Large intestine (tissue), 3 donors: Measurements from ENCODE around the gene PLAAT5. TPM values are rescaled to one million over a fixed set of nuclear protein-coding genes. Genes with fewer than 3 reads are reported as not detected.
"Not testable (repeated sequence)": the region's sequence is repeated elsewhere in the genome, so short reads cannot be mapped to it uniquely, and the experiment has no call there.

Source experiments
- DNase-seq, 2 donors: peaks; one replicate each; pipeline versions ENCODE4 v3.0.0 to v3.0.0-alpha.2; 2013
- H3K27ac ChIP-seq: one replicate; pipeline ENCODE4 v1.5.1; 2013; ENCODE audit warnings: low read length
- H3K27me3 ChIP-seq: 2 replicates; pipeline ENCODE4 v1.6.1; 2013; ENCODE audit warnings: low read length; ENCODE audit not compliant: control insufficient read depth, insufficient read depth
- H3K36me3 ChIP-seq: 2 replicates; pipeline ENCODE4 v1.6.1; 2013; ENCODE audit warnings: low read length; ENCODE audit not compliant: control insufficient read depth, insufficient read depth
- H3K4me1 ChIP-seq: one replicate; pipeline ENCODE4 v1.6.1; 2013; ENCODE audit warnings: low read length; ENCODE audit not compliant: control insufficient read depth, insufficient read depth
- H3K4me3 ChIP-seq: one replicate; pipeline ENCODE4 v1.5.1; 2013; ENCODE audit warnings: low read length
- H3K9me3 ChIP-seq: one replicate; pipeline ENCODE4 v1.6.1; 2013; ENCODE audit warnings: mild to moderate bottlenecking, low read depth, low read length, moderate library complexity; ENCODE audit not compliant: control insufficient read depth
- WGBS: methylation state at CpG from one replicate; pipeline ENCODE4 v1.1.5; 2013; ENCODE audit warnings: low lambda C conversion rate; ENCODE audit not compliant: insufficient coverage; 5-methylcytosine and 5-hydroxymethylcytosine counted together
- polyA plus RNA-seq: library from polyadenylated mRNA; unstranded; fragments of 120-200 nt; gene quantifications from one replicate; pipeline ENCODE4 v1.2.1, GENCODE V29; 2013

Gene PLAAT5
- polyA plus RNA-seq, 1 donor, result 0.78 TPM

DNA sequence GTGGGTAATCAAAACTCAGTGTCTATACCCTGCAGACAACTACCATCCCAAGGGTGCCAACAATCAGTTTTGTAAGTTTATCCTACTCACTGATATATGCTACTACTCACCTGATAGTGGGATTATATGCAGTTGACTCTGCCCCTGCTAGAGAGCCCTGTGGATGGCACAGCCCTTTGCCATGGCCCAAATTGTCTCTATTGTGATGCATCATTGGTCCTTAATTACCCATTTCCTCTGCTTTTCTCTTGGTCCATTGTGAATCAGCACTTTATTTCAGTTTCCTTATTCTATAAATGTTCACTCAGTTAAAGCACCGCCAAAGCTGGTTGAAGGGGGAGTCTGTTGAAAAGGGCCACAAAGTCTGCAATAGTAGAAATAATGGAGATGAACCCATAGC is 42.3 kb downstream of the PLAAT5 start:
- no peak for DNase-seq
- no peaks in the 10 kb centered on the region for H3K9me3 ChIP-seq
- no peak overlapping the region for H3K4me3 ChIP-seq
- no peaks in the 10 kb centered on the region for H3K27me3 ChIP-seq
- H3K27ac ChIP-seq, result no peak overlapping the region
- no peaks in the 10 kb centered on the region for H3K36me3 ChIP-seq
- no CpG with 5 or more reads among the region's 1 CpG for WGBS
- H3K4me1 ChIP-seq, result no peaks in the 10 kb centered on the region

DNA sequence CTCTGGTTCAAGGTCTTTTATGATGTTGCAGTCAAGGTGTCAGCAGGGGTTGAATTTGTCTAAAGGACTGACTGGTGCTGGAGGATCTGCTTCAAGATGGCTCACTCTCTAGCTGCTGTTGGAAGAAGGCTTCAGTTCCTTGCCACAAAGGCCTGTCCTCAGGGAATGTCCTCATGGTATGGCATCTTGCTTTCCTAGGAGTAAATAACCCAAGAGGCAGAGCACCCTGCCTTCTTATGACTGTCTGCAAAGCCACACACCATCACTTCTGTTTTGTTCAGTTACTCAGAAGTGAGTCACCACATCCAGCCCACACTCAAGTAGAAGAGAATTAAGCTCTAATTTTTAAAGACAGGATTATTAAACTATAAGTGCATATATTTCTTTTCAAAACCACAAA is 45.2 kb downstream of the PLAAT5 start:
- Histone ChIP-seq H3K27ac (no peak overlapping the region), H3K4me1 (no peaks in the 10 kb centered on the region), H3K27me3 (no peaks in the 10 kb centered on the region), H3K4me3 (no peak overlapping the region), H3K9me3 (no peaks in the 10 kb centered on the region), H3K36me3 (no peaks in the 10 kb centered on the region)
- DNase-seq, result no peak

DNA sequence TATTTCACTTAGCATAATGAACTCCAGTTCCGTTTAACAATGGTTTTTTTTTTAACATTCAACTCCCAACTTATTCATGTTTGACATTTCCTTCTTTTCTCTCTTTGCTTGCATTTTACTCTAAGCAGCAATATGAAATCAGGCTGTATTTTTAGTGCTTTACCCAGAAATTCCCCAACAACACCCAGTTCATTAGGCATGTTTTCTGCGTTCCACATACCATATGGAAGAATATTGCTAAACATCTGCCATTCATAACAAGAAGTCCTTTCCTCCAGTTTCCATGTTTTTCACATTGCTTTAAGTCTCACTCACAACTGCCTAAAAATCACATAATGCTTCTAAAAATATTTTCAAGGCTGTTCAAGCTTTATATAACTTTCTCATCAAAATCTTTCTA is 45.8 kb downstream of the PLAAT5 start:
- WGBS, result 88% methylated on average over 2 of the region's 2 CpGs
- H3K27ac ChIP-seq, result no peak overlapping the region
- no peak for DNase-seq
- no peaks in the 10 kb centered on the region for H3K36me3 ChIP-seq
- H3K27me3 ChIP-seq, result no peaks in the 10 kb centered on the region
- no peaks in the 10 kb centered on the region for H3K4me1 ChIP-seq
- H3K9me3 ChIP-seq, result no peaks in the 10 kb centered on the region
- H3K4me3 ChIP-seq, result no peak overlapping the region

DNA sequence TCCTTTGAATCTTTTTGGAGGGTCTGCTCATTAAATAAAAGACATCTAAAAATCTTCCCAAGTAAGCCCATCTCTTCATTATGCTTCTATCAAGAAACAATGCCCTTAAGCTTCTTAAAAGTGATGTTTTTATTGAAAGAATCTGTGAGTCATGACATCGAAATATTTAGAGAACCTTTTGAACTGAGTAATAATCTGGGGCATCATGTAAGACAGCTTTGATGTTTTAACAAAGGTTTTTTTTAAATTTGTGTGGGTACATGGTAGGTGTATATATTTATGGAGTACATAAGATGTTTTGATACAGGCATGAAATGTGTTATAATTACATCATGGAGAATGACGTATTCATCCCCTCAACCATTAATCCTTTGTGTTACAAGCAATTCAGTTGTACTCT is 46.8 kb downstream of the PLAAT5 start:
- H3K36me3 ChIP-seq, result no peaks in the 10 kb centered on the region
- no peaks in the 10 kb centered on the region for H3K4me1 ChIP-seq
- no peak for DNase-seq
- H3K9me3 ChIP-seq, result no peaks in the 10 kb centered on the region
- no peak overlapping the region for H3K27ac ChIP-seq
- no peak overlapping the region for H3K4me3 ChIP-seq
- no peaks in the 10 kb centered on the region for H3K27me3 ChIP-seq
- no CpG with 5 or more reads among the region's 2 CpGs for WGBS

DNA sequence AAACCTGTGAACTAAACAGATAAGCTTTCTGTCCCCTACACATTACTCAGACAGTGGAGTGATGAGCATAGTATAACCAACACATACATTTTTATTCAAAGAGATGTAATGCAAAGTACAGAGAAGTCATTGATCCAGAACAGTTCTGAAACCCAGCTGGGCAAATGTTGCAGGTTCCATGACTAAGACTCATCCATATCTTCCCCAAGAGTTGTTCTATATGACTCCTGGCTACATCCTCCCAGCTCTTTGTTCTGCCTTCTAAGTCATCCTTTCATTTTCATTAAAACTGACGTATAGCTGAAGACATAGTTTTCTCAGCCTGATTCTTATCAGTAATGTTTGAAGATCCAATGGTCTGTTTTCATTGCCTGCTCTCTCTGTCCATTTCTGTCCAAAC is 47.3 kb downstream of the PLAAT5 start:
- no peak overlapping the region for H3K27ac ChIP-seq
- no peaks in the 10 kb centered on the region for H3K4me1 ChIP-seq
- no CpG with 5 or more reads among the region's 1 CpG for WGBS
- no peak for DNase-seq
- no peaks in the 10 kb centered on the region for H3K9me3 ChIP-seq
- H3K36me3 ChIP-seq, result no peaks in the 10 kb centered on the region
- no peak overlapping the region for H3K4me3 ChIP-seq
- no peaks in the 10 kb centered on the region for H3K27me3 ChIP-seq

DNA sequence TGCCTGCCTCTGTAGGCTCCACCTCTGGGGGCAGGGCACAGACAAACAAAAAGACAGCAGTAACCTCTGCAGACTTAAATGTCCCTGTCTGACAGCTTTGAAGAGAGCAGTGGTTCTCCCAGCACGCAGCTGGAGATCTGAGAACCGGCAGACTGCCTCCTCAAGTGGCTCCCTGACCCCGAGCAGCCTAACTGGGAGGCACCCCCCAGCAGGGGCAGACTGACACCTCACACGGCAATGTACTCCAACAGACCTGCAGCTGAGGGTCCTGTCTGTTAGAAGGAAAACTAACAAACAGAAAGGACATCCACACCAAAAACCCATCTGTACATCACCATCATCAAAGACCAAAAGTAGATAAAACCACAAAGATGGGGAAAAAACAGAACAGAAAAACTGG is 55.1 kb downstream of the PLAAT5 start:
- not testable (repeated sequence) for H3K36me3 ChIP-seq, H3K9me3 ChIP-seq, H3K27me3 ChIP-seq, DNase-seq, H3K4me3 ChIP-seq, H3K27ac ChIP-seq, H3K4me1 ChIP-seq
- WGBS, result no CpG with 5 or more reads among the region's 4 CpGs

DNA sequence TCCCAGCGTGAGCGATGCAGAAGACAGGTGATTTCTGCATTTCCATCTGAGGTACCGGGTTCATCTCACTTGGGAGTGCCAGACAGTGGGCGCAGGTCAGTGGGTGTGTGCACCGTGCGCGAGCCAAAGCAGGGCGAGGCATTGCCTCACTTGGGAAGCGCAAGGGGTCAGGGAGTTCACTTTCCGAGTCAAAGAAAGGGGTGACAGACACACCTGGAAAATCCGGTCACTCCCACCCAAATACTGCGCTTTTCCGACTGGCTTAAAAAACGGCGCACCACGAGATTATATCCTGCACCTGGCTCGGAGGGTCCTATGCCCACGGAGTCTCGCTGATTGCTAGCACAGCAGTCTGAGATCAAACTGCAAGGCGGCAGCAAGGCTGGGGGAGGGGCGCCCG is 55.6 kb downstream of the PLAAT5 start:
- not testable (repeated sequence) for DNase-seq, H3K36me3 ChIP-seq, H3K27me3 ChIP-seq, H3K27ac ChIP-seq, H3K4me3 ChIP-seq, H3K4me1 ChIP-seq, H3K9me3 ChIP-seq
- no CpG with 5 or more reads among the region's 22 CpGs for WGBS

DNA sequence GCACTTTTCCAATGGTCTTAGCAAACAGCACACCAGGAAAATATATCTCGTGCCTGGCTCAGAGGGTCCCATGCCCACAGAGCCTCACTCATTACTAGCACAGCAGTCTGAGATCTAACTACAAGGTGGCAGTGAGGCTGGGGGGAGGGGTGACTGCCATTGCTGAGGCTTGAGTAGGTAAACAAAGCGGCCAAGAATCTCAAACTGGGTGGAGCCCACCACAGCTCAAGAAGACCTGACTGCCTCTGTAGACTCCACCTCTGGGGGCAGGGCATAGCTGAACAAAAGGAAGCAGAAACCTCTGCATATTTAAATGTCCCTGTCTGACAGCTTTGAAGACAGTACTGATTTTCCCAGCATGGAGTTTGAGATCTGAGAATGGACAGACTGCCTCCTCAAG is 60.2 kb downstream of the PLAAT5 start:
- H3K4me1 ChIP-seq, H3K9me3 ChIP-seq, H3K4me3 ChIP-seq, H3K27me3 ChIP-seq, H3K27ac ChIP-seq, H3K36me3 ChIP-seq, DNase-seq: not testable (repeated sequence)
- WGBS, result no CpG with 5 or more reads among the region's 2 CpGs

DNA sequence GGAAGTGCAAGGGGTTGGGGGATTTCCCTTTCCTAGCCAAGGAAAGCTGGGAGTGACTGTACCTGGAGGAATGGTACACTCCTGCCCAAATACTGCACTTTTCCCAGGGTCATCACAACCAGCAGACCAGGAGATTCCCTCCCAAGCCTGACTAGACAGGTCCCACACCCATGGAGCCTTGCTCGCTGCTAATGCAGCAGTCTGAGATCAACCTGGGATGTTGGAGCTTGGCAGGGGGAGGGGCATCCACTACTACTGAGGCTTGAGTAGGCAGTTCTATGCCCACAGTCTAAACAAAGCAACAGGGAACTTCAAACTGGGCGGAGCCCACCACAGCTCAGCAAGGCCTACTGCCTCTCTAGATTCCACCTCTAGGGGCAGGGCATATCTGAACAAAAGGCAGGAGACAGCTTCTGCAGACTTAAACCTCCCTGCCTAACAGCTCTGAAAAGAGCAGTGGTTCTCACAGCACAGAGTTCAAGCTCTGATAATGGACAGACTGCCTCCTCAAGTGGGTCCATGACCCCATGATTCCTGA is 62.9 kb downstream of the PLAAT5 start:
- Histone ChIP-seq H3K27me3 (no peaks in the 10 kb centered on the region), H3K27ac (no peak overlapping the region), H3K4me3 (no peak overlapping the region), H3K4me1 (no peaks in the 10 kb centered on the region), H3K36me3 (no peaks in the 10 kb centered on the region), H3K9me3 (peaks cover 3% of the 10 kb centered on the region)
- no peak for DNase-seq
- WGBS, result no CpG with 5 or more reads among the region's 2 CpGs

DNA sequence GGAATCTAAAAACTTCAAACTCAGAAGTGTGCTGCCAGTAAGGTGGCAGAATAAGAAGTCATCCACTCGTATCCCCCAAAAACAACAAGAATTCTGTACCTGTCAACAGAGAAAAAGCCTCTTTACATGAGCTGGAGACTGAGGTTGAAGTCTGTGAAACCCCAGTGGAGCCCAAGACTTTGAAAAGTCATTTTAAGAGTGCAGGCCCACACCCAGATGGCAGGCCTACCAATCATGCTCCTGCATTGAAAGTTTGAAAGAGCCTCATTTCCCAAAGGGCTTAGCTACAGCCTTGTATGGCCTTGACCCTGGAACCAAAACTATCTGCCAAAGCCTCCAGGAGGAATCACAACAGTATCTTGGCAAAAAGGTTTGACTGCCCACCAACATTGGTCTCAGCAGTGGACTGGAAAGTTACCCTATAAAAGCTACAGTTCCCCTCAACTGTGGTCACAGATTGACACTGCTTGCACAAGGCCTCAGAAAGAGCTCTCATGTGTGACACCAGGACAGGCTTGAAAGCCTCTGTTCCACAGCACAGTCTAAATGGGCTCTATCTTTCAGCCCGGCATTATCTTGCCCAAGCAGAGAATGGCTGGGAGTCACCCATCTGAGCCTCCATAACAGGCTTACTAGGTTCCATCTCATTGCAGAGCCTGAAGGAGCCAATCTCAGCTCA is 73.7 kb downstream of the PLAAT5 start:
- no CpG with 5 or more reads among the region's 2 CpGs for WGBS

More for the DNA sequence above, 73.7 kb downstream of the PLAAT5 start:
- no peaks in the 10 kb centered on the region for H3K27me3 ChIP-seq
- H3K36me3 ChIP-seq, result no peaks in the 10 kb centered on the region
- H3K4me3 ChIP-seq, result no peak overlapping the region
- no peak for DNase-seq
- no peaks in the 10 kb centered on the region for H3K4me1 ChIP-seq
- no peaks in the 10 kb centered on the region for H3K9me3 ChIP-seq
- no peak overlapping the region for H3K27ac ChIP-seq
